ENCODE data around the gene RTL1. TPM values are rescaled to one million over a fixed set of nuclear protein-coding genes. Genes with fewer than 3 reads are reported as not detected.

The RTL1 gene
- total and polyA plus RNA-seq, 4 donors: 0.44 to 2.2 (median 1.1) TPM

DNA sequence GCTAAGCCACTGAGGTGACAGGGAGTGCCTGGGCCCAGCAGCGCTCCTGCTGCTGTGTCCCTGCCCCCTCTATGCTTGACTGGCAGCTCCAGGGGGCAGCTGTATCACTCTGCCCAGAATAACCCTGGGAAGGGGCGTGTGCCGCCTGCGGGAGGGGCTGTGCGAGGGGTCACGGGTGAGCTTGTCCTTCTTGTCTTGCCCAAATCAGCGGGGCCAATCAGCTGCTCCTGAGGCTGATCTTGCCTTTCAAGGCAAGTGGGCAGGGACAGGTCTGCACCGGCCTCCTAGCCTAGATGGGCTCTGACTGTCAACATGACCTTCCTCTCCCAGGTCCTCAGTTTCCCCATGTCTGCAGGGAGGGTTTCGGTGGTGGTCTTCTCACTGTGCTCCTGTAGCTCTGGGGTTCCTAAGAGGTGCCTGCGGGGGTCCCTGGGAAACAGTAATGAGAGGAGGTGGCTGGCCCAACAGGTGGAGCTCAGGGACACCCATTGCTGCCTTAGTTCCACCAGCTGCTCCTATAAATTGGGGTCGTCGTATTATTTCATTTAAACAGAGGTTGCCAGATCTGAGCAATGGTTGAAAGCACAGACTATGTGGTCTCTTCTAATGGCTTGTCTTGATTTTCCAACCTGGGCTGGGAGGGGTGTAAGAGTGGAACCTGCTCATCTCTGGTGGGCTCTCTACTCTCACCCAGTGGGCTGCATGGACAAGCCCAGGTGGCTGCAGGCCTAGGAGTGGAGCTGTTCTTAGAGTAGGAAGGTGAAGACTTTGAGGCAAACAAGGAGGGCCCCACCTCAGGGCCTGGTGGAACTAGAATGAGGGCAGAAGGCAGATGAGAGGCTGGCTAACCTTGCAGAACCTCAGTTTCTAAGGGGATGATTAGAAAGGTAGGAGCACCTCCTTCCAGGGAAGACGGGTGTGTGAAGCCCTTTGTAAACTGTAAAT, 11.7 kb downstream of the RTL1 start:
- peaks cover 30% of the 10 kb centered on the region for H3K36me3 ChIP-seq (ENCODE audit: control insufficient read depth, insufficient read depth, low read length)
- peaks cover 7% of the 10 kb centered on the region for H3K4me1 ChIP-seq (ENCODE audit: control insufficient read depth, insufficient read depth, low read length)
- no peaks in the 10 kb centered on the region for H3K27me3 ChIP-seq (ENCODE audit: control insufficient read depth, insufficient read depth, low read length)
- no peak overlapping the region for H3K4me3 ChIP-seq (ENCODE audit: low read depth, low read length)
- no peak for DNase-seq (ENCODE audit: low read depth in 4 of 6, low spot score in 6 of 6)
- 94% methylated on average over 10 of the region's 13 CpGs for WGBS (ENCODE audit: insufficient coverage)
- no peaks in the 10 kb centered on the region for H3K9me3 ChIP-seq (ENCODE audit: control insufficient read depth, insufficient read depth, low read length)
- H3K27ac ChIP-seq (ENCODE audit: low read depth, low read length): no peak overlapping the region

- 91% methylated on average over 7 of the region's 10 CpGs for WGBS (ENCODE audit: insufficient coverage)
- Histone ChIP-seq H3K36me3 (ENCODE audit: control insufficient read depth, insufficient read depth, low read length) (peaks cover 27% of the 10 kb centered on the region), H3K27me3 (ENCODE audit: control insufficient read depth, insufficient read depth, low read length) (no peaks in the 10 kb centered on the region), H3K4me1 (ENCODE audit: control insufficient read depth, insufficient read depth, low read length) (peaks cover 2% of the 10 kb centered on the region), H3K4me3 (ENCODE audit: low read depth, low read length) (no peak overlapping the region), H3K27ac (ENCODE audit: low read depth, low read length) (no peak overlapping the region), H3K9me3 (ENCODE audit: control insufficient read depth, insufficient read depth, low read length) (no peaks in the 10 kb centered on the region)
- no peak for DNase-seq (ENCODE audit: low read depth in 4 of 6, low spot score in 6 of 6)
Observed at GRCh38 chr14:100891051-100891450, 12.5 kb downstream of the RTL1 start.

GRCh38 chr14:100890061-100890850, 13.3 kb downstream of the RTL1 start:
- Histone ChIP-seq H3K4me1 (ENCODE audit: control insufficient read depth, insufficient read depth, low read length) (peaks cover 4% of the 10 kb centered on the region), H3K36me3 (ENCODE audit: control insufficient read depth, insufficient read depth, low read length) (peaks cover 27% of the 10 kb centered on the region), H3K27me3 (ENCODE audit: control insufficient read depth, insufficient read depth, low read length) (no peaks in the 10 kb centered on the region), H3K4me3 (ENCODE audit: low read depth, low read length) (no peak overlapping the region), H3K9me3 (ENCODE audit: control insufficient read depth, insufficient read depth, low read length) (no peaks in the 10 kb centered on the region), H3K27ac (ENCODE audit: low read depth, low read length) (no peak overlapping the region)
- no peak for DNase-seq (ENCODE audit: low read depth in 4 of 6, low spot score in 6 of 6)
- WGBS (ENCODE audit: insufficient coverage): 86% methylated on average over 3 of the region's 8 CpGs

GRCh38 chr14:100889641-100890040, 13.9 kb downstream of the RTL1 start:
- Histone ChIP-seq H3K27ac (ENCODE audit: low read depth, low read length) (no peak overlapping the region), H3K36me3 (ENCODE audit: control insufficient read depth, insufficient read depth, low read length) (peaks cover 29% of the 10 kb centered on the region), H3K9me3 (ENCODE audit: control insufficient read depth, insufficient read depth, low read length) (no peaks in the 10 kb centered on the region), H3K4me3 (ENCODE audit: low read depth, low read length) (no peak overlapping the region), H3K4me1 (ENCODE audit: control insufficient read depth, insufficient read depth, low read length) (peaks cover 8% of the 10 kb centered on the region), H3K27me3 (ENCODE audit: control insufficient read depth, insufficient read depth, low read length) (no peaks in the 10 kb centered on the region)
- 92% methylated on average over 5 of the region's 6 CpGs for WGBS (ENCODE audit: insufficient coverage)
- DNase-seq (ENCODE audit: low read depth in 4 of 6, low spot score in 6 of 6): no peak

- Histone ChIP-seq H3K27me3 (ENCODE audit: control insufficient read depth, insufficient read depth, low read length) (no peaks in the 10 kb centered on the region), H3K9me3 (ENCODE audit: control insufficient read depth, insufficient read depth, low read length) (no peaks in the 10 kb centered on the region), H3K27ac (ENCODE audit: low read depth, low read length) (no peak overlapping the region), H3K36me3 (ENCODE audit: control insufficient read depth, insufficient read depth, low read length) (peaks cover 33% of the 10 kb centered on the region), H3K4me1 (ENCODE audit: control insufficient read depth, insufficient read depth, low read length) (peaks cover 8% of the 10 kb centered on the region), H3K4me3 (ENCODE audit: low read depth, low read length) (no peak overlapping the region)
- no peak for DNase-seq (ENCODE audit: low read depth in 4 of 6, low spot score in 6 of 6)
- 91% methylated on average over 4 of the region's 5 CpGs for WGBS (ENCODE audit: insufficient coverage)
Observed at GRCh38 chr14:100888789-100889315, 14.7 kb downstream of the RTL1 start.

GRCh38 chr14:100887728-100888335, 15.7 kb downstream of the RTL1 start:
- 39% methylated on average over 6 of the region's 6 CpGs for WGBS (ENCODE audit: insufficient coverage)
- Histone ChIP-seq H3K4me3 (ENCODE audit: low read depth, low read length) (no peak overlapping the region), H3K27ac (ENCODE audit: low read depth, low read length) (no peak overlapping the region), H3K36me3 (ENCODE audit: control insufficient read depth, insufficient read depth, low read length) (peaks cover 40% of the 10 kb centered on the region), H3K27me3 (ENCODE audit: control insufficient read depth, insufficient read depth, low read length) (no peaks in the 10 kb centered on the region), H3K9me3 (ENCODE audit: control insufficient read depth, insufficient read depth, low read length) (no peaks in the 10 kb centered on the region), H3K4me1 (ENCODE audit: control insufficient read depth, insufficient read depth, low read length) (peaks cover 8% of the 10 kb centered on the region)
- DNase-seq (ENCODE audit: low read depth in 4 of 6, low spot score in 6 of 6): peak in 1 of 6 donors; percentile 25

DNA sequence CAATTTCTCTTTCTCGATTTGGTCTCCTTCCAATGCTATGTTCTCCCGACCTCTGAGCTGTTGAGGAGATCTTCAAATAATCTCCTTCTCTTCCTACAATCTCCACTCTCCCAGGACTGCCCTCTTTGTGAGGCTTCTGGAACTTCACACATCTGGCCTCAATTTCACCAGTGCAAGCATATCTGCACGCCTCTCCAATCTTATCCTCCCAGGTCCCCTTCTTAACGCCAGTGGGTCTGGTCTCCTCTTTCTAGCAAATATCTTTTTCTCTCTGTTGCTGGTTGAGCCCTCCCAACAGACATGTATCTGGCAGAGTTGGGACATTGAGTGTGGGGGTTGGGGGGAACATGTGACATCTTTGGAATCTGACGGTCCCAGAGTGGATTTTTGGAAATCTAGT, 17.9 kb downstream of the RTL1 start:
- no peak overlapping the region for H3K4me3 ChIP-seq (ENCODE audit: low read depth, low read length)
- peaks cover 8% of the 10 kb centered on the region for H3K4me1 ChIP-seq (ENCODE audit: control insufficient read depth, insufficient read depth, low read length)
- no peaks in the 10 kb centered on the region for H3K27me3 ChIP-seq (ENCODE audit: control insufficient read depth, insufficient read depth, low read length)
- H3K36me3 ChIP-seq (ENCODE audit: control insufficient read depth, insufficient read depth, low read length): peaks cover 50% of the 10 kb centered on the region
- 84% methylated on average over 4 of the region's 5 CpGs for WGBS (ENCODE audit: insufficient coverage)
- no peaks in the 10 kb centered on the region for H3K9me3 ChIP-seq (ENCODE audit: control insufficient read depth, insufficient read depth, low read length)
- H3K27ac ChIP-seq (ENCODE audit: low read depth, low read length): no peak overlapping the region
- DNase-seq (ENCODE audit: low read depth in 4 of 6, low spot score in 6 of 6): no peak

DNA sequence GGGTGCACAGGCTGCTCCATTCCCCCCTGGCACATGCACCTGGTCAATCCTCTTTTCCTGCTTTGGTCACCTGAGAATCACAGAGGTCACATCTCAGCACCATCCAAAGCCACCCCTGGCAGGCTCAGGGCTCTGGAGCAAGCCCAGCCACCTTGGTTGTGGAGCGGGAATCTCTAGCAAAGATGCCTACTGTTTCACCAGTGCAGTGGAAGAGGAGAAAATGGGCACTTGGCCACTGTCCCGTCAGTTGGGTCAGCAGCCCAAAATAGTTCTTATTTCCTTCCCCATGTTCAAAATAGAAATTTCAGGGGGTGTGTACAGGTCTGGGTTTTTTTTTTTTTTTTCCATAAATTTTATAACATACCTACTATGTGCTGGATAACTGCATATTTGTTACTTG, 18.3 kb downstream of the RTL1 start:
- H3K27ac ChIP-seq (ENCODE audit: low read depth, low read length): no peak overlapping the region
- no peak for DNase-seq (ENCODE audit: low read depth in 4 of 6, low spot score in 6 of 6)
- H3K36me3 ChIP-seq (ENCODE audit: control insufficient read depth, insufficient read depth, low read length): peaks cover 52% of the 10 kb centered on the region
- H3K9me3 ChIP-seq (ENCODE audit: control insufficient read depth, insufficient read depth, low read length): no peaks in the 10 kb centered on the region
- no peak overlapping the region for H3K4me3 ChIP-seq (ENCODE audit: low read depth, low read length)
- WGBS (ENCODE audit: insufficient coverage): no CpG with 5 or more reads among the region's 2 CpGs
- no peaks in the 10 kb centered on the region for H3K27me3 ChIP-seq (ENCODE audit: control insufficient read depth, insufficient read depth, low read length)
- peaks cover 8% of the 10 kb centered on the region for H3K4me1 ChIP-seq (ENCODE audit: control insufficient read depth, insufficient read depth, low read length)

DNA sequence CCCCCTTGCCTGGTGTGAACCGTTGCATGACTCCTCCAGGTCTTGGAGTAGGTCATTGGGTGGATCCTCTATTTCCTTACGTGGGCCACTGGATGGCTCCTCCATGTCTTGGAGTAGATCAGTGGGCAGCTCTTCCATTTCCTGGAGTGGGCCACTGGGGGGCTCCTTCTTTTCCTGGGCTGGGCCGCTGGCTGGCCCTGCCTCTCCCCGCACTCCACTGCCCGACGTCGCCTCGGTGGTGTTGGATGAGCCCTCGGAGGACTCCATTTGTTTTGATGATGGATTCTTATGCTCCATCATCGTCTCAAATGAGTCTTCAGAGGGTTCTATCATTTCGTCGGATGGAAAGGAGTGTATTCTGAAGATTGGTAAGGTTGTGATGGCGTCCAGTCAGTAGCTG, 19.1 kb downstream of the RTL1 start:
- Histone ChIP-seq H3K4me1 (ENCODE audit: control insufficient read depth, insufficient read depth, low read length) (peaks cover 8% of the 10 kb centered on the region), H3K27me3 (ENCODE audit: control insufficient read depth, insufficient read depth, low read length) (no peaks in the 10 kb centered on the region), H3K27ac (ENCODE audit: low read depth, low read length) (no peak overlapping the region), H3K36me3 (ENCODE audit: control insufficient read depth, insufficient read depth, low read length) (peaks cover 50% of the 10 kb centered on the region), H3K4me3 (ENCODE audit: low read depth, low read length) (no peak overlapping the region), H3K9me3 (ENCODE audit: control insufficient read depth, insufficient read depth, low read length) (no peaks in the 10 kb centered on the region)
- WGBS (ENCODE audit: insufficient coverage): 88% methylated on average over 11 of the region's 13 CpGs
- DNase-seq (ENCODE audit: low read depth in 4 of 6, low spot score in 6 of 6): no peak
